ENCODE data around the gene SULT1C4. TPM values are rescaled to one million over a fixed set of nuclear protein-coding genes. Genes with fewer than 3 reads are reported as not detected.

The SULT1C4 gene
- total and polyA plus RNA-seq, 7 donors = 0.52 to 4.2 (median 0.97) TPM

DNA sequence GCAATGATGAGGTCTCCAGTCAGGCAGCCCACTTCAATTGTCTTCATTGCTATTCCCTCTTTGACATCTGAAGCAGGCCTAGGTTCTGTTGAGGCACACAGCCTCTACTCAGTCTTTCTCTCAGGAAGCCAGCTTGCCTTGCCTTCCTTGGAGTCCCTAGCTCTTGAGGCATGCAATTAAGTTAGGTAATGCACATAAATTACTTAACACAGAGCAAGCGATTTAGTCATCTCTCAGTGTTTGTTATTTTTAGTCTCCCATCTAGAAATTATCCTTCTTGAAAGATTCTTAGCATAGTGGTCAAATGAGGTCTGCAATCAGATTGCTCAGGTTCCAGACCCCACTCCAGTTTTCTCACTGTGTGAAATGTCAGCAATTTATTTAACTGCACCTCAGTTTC lies 32.0 kb downstream of the SULT1C4 start:
- no peak for ATAC-seq
- intact Hi-C loops (cut with DNase I) = no loop called here

DNA sequence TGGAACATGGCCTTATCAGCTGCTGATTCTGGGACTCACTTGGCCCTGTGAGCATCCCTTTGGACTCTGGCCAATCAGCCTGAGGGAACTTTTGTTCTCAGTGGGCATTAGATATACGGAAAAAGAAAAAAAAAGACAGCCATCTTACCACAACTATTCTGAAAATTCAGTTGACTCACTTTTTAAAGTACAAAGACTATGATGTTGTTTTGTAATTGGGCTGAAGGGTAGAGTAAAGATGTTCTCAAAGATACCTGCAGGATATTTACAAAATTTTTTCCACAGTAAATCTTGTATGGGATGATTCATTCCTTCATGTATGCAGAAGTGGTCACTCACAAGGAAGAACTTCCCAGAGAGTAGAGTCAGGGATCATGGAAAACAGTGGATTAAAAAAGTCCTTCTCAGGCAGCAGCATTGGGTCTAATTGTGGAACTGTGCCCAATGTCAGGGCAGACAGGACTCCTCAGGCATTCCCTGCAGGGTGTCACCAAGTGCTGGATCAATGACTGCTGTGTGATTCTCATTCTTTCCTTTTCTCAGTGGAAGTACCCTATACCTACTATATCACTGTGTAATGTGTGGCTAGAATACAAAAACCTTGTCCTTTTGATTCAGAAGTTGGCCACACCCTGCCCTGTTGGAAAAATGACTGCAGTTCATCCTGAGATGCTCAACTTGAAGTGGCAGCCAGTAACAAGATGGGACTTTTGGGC lies 35.4 kb downstream of the SULT1C4 start:
- DNase-seq = no peak
- Histone ChIP-seq H3K4me1 (no peaks in the 10 kb centered on the region), H3K27ac (no peak overlapping the region), H3K4me3 (no peak overlapping the region), H3K36me3 (ENCODE audit: insufficient read depth in 1 of 2, low read depth in 1 of 2) (no peaks in the 10 kb centered on the region), H3K27me3 (ENCODE audit: insufficient read depth in 3 of 3, low read length in 2 of 3) (no peaks in the 10 kb centered on the region), H3K9me3 (no peaks in the 10 kb centered on the region)
- intact Hi-C loops (cut with DNase I) = no loop called here
- TF ChIP-seq, protein P1, sequence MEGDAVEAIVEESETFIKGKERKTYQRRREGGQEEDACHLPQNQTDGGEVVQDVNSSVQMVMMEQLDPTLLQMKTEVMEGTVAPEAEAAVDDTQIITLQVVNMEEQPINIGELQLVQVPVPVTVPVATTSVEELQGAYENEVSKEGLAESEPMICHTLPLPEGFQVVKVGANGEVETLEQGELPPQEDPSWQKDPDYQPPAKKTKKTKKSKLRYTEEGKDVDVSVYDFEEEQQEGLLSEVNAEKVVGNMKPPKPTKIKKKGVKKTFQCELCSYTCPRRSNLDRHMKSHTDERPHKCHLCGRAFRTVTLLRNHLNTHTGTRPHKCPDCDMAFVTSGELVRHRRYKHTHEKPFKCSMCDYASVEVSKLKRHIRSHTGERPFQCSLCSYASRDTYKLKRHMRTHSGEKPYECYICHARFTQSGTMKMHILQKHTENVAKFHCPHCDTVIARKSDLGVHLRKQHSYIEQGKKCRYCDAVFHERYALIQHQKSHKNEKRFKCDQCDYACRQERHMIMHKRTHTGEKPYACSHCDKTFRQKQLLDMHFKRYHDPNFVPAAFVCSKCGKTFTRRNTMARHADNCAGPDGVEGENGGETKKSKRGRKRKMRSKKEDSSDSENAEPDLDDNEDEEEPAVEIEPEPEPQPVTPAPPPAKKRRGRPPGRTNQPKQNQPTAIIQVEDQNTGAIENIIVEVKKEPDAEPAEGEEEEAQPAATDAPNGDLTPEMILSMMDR (IDR thresholded peaks at IDR 0.05) = no peak
- ATAC-seq = no peak
- WGBS, 3 donors = 11 to 33% (median 24%) methylated on average over 1 of the region's 1 CpG

More for the DNA sequence above, 32.0 kb downstream of the SULT1C4 start:
- Histone ChIP-seq H3K4me1 (no peaks in the 10 kb centered on the region), H3K36me3 (ENCODE audit: insufficient read depth in 1 of 2, low read depth in 1 of 2) (no peaks in the 10 kb centered on the region), H3K9me3 (peaks cover 8% of the 10 kb centered on the region), H3K4me3 (no peak overlapping the region), H3K27ac (no peak overlapping the region), H3K27me3 (ENCODE audit: insufficient read depth in 3 of 3, low read length in 2 of 3) (no peaks in the 10 kb centered on the region)
- 82 to 89% (median 88%) methylated on average over 1 of the region's 1 CpG for WGBS, 3 donors
- TF ChIP-seq, protein P1 (IDR thresholded peaks at IDR 0.05) = no peak
- no peak for DNase-seq

- no peak overlapping the region for H3K27ac ChIP-seq
- H3K27me3 ChIP-seq (ENCODE audit: insufficient read depth in 3 of 3, low read length in 2 of 3) = no peaks in the 10 kb centered on the region
- intact Hi-C loops (cut with DNase I) = no loop called here
- H3K36me3 ChIP-seq (ENCODE audit: insufficient read depth in 1 of 2, low read depth in 1 of 2) = no peaks in the 10 kb centered on the region
- 92 to 100% (median 93%) methylated on average over 1 of the region's 1 CpG for WGBS, 3 donors
- H3K4me3 ChIP-seq = no peak overlapping the region
- TF ChIP-seq, protein P1 (IDR thresholded peaks at IDR 0.05) = no peak
- H3K4me1 ChIP-seq = no peaks in the 10 kb centered on the region
- no peaks in the 10 kb centered on the region for H3K9me3 ChIP-seq
- DNase-seq = no peak
- no peak for ATAC-seq
Observed at GRCh38 chr2:108413711-108414095, 35.9 kb downstream of the SULT1C4 start.

GRCh38 chr2:108414256-108414876 lies 36.6 kb downstream of the SULT1C4 start:
- TF ChIP-seq, protein P1 (IDR thresholded peaks at IDR 0.05) = no peak
- 93% methylated on average over 3 of the region's 3 CpGs for WGBS, 3 donors
- no peak overlapping the region for H3K4me3 ChIP-seq
- H3K27me3 ChIP-seq (ENCODE audit: insufficient read depth in 3 of 3, low read length in 2 of 3) = no peaks in the 10 kb centered on the region
- H3K36me3 ChIP-seq (ENCODE audit: insufficient read depth in 1 of 2, low read depth in 1 of 2) = no peaks in the 10 kb centered on the region
- no peak overlapping the region for H3K27ac ChIP-seq
- DNase-seq (no peak), ATAC-seq (no peak)
- intact Hi-C loops (cut with DNase I) = no loop called here
- H3K4me1 ChIP-seq = no peaks in the 10 kb centered on the region
- H3K9me3 ChIP-seq = no peaks in the 10 kb centered on the region

All from psoas muscle (tissue), 8 donors.